K562 (cell line): ENCODE measurements around the gene PCSK5. TPM values are rescaled to one million over a fixed set of nuclear protein-coding genes. Genes with fewer than 3 reads are reported as not detected.

Experiments
- ELF1 ChIP-seq: fragments of 200-800 bp; sonication (Bioruptor generic); IDR thresholded peaks from 2 replicates; pipeline ENCODE4 v1.6.1; 2016; ENCODE audit warnings: missing genetic modification characterization, missing compliant biosample characterization
- GATA2 ChIP-seq: sonication (generic); formaldehyde crosslinking; IDR thresholded peaks from 2 replicates; pipeline ENCODE4 v1.4.0; 2020; ENCODE audit warnings: mild to moderate bottlenecking, missing genetic modification reagents
- NCOA4 ChIP-seq: fragments of 450-650 bp; IDR thresholded peaks from 2 replicates; pipeline ENCODE4 v1.6.1; 2018; ENCODE audit warnings: mild to moderate bottlenecking; ENCODE audit not compliant: partially characterized antibody
- NFIX ChIP-seq: fragments of 250-450 bp; sonication (Bioruptor Pico); IDR thresholded peaks from 2 replicates; pipeline ENCODE4 v1.4.0; 2020; ENCODE audit warnings: low read depth, mild to moderate bottlenecking, moderate library complexity
- PHB ChIP-seq: fragments of 250-450 bp; sonication (Bioruptor Pico); IDR thresholded peaks from 2 replicates; pipeline ENCODE4 v1.5.0; 2021
- SFPQ ChIP-seq: fragments of 200-400 bp; formaldehyde crosslinking; IDR thresholded peaks from 2 replicates; pipeline ENCODE4 v1.6.1; 2017; ENCODE audit warnings: mild to moderate bottlenecking, low read depth, low read length, moderate library complexity
- ZBTB43 ChIP-seq: sonication (generic); formaldehyde crosslinking; IDR thresholded peaks from 2 replicates; pipeline ENCODE4 v1.8.0; 2023; ENCODE audit warnings: mild to moderate bottlenecking, missing genetic modification reagents
- ZFPM2 ChIP-seq: fragments of 250-450 bp; sonication (Bioruptor Pico); IDR thresholded peaks from 2 replicates; pipeline ENCODE4 v1.5.1; 2022; ENCODE audit warnings: mild to moderate bottlenecking
- ZNF407 ChIP-seq: fragments of 450-650 bp; IDR thresholded peaks from 2 replicates; pipeline ENCODE4 v1.6.1; 2016; ENCODE audit warnings: low read depth
- ZNF561 ChIP-seq: fragments of 450-650 bp; formaldehyde crosslinking; conservative IDR thresholded peaks from 2 replicates; pipeline ENCODE4 v1.4.0; 2020; ENCODE audit warnings: mild to moderate bottlenecking, moderate library complexity
- polyA plus RNA-seq, 8 experiments: library from polyadenylated mRNA; depleted of rRNA in 4 of 8; stranded (reverse) in 5 of 8; unstranded in 3 of 8; fragments of >200 nt; fragmentation: Nextera tagmentation in 2 of 8; fragmentation: Illumina TruSeq in 1 of 8; extraction: Ambion mirVana in 2 of 8; extraction: Trizol in 1 of 8; gene quantifications; 2 replicates each; pipeline versions ENCODE4 v1.2.1 to v1.2.3, GENCODE V29; 2011 to 2014; ENCODE audit warnings: inconsistent platforms in 1 of 8, missing spikeins in 1 of 8
- total RNA-seq, 7 experiments: library from RNA; depleted of rRNA in 6 of 7; stranded (reverse); fragments of >200 nt in 6 of 7; fragmentation: Illumina TruSeq in 2 of 7; extraction: Trizol in 2 of 7; gene quantifications; 2 replicates each; pipeline versions ENCODE4 v1.2.1 to v1.2.3, GENCODE V29; 2011 to 2021; ENCODE audit warnings: low replicate concordance in 1 of 7

PCSK5 gene
- total and polyA plus RNA-seq, 9 of the 15 experiments (the other 6 are each of a cell fraction or from before 2014, with no cell fraction given) = not detected

- TF ChIP-seq ZNF407 (no peak), NFIX (no peak), NCOA4 (no peak), GATA2 (no peak), ZFPM2 (no peak), ELF1 (no peak), PHB (CRISPR knock-in tag) (no peak), SFPQ (no peak), ZNF561 (CRISPR knock-in tag) (no peak), ZBTB43 (CRISPR knock-in tag) (no peak)
- TF ChIP-seq, all 486 proteins: peak for 0
These were observed 39.7 kb downstream of the PCSK5 start (continued) for GRCh38 chr9:75930190-75930589.
